Left lung (tissue), 10 donors: ENCODE results near the gene CDHR1. TPM values are rescaled to one million over a fixed set of nuclear protein-coding genes. Genes with fewer than 3 reads are reported as not detected.

Experiments
- ATAC-seq: fragments of 200-7000 bp; cut with Tn5 transposase; one replicate; pipeline ENCODE4 v1.9.1; 2020; ENCODE audit warnings: moderate library complexity
- DNase-seq, 4 donors: peaks; one replicate each; pipeline ENCODE4 v3.0.0-alpha.2; 2013 to 2020
- H3K27ac ChIP-seq, 2 donors: fragments of 200-600 bp; sonication (generic) in 1 of 2; one replicate each; pipeline versions ENCODE4 v1.5.0 to v1.8.0; 2020 to 2021
- H3K27me3 ChIP-seq, 2 donors: fragments of 200-600 bp; sonication (generic) in 1 of 2; one replicate each; pipeline versions ENCODE4 v1.5.0 to v1.8.0; 2020 to 2021
- H3K36me3 ChIP-seq, 2 donors: fragments of 200-600 bp; sonication (generic) in 1 of 2; one replicate each; pipeline versions ENCODE4 v1.5.0 to v1.8.0; 2020 to 2021
- H3K4me1 ChIP-seq, 2 donors: fragments of 200-600 bp; one replicate each; pipeline ENCODE4 v1.8.0; 2021
- H3K4me3 ChIP-seq, 2 donors: fragments of 200-600 bp; sonication (generic) in 1 of 2; one replicate each; pipeline versions ENCODE4 v1.5.0 to v1.8.0; 2020 to 2021; ENCODE audit warnings: mild to moderate bottlenecking in 1 of 2
- H3K9me3 ChIP-seq, 2 donors: fragments of 200-600 bp; sonication (generic) in 1 of 2; one replicate each; pipeline versions ENCODE4 v1.5.0 to v1.8.0; 2020 to 2021
- CTCF ChIP-seq, 2 donors: fragments of 200-600 bp; sonication (generic) in 1 of 2; IDR thresholded peaks; one replicate each; pipeline versions ENCODE4 v1.5.0 to v1.8.0; 2021; ENCODE audit warnings: antibody characterized with exemption in 2 of 2
- intact Hi-C, 2 donors: fragments of 100-400 bp; cut with DNase I; formaldehyde crosslinking; loops; one replicate each; pipeline versions ENCODE4 v1.11.2 to v1.14.2; 2022
- polyA plus RNA-seq, 6 donors: library from polyadenylated mRNA; unstranded; fragments of 120-200 nt; gene quantifications; one replicate each; pipeline ENCODE4 v1.2.1, GENCODE V29; 2013; ENCODE audit not compliant: insufficient read length in 6 of 6
- total RNA-seq, 2 donors: library from RNA; stranded (reverse); fragmentation: NEBNext Ultra II Directional; extraction: Animal tissue kit (Norgen Biotek cat#: 25700); gene quantifications; one replicate each; pipeline ENCODE4 v1.2.1, GENCODE V29; 2021
- donor health status: DM: no; HTN: yes; CAD: no.
- donor health status: DM: no; HTN: no; CAD: no.

Gene CDHR1
- total and polyA plus RNA-seq, 8 donors: 0.10 to 0.94 (median 0.31) TPM

- H3K9me3 ChIP-seq: no peaks in the 10 kb centered on the region
- peaks cover 0 to 3% of the 10 kb centered on the region in 2 donors for H3K27me3 ChIP-seq
- no peak overlapping the region for H3K27ac ChIP-seq
- H3K36me3 ChIP-seq: no peaks in the 10 kb centered on the region
- DNase-seq: no peak
- no peak for ATAC-seq
- H3K4me3 ChIP-seq: no peak overlapping the region
- TF ChIP-seq CTCF (IDR thresholded peaks at IDR 0.05): no peak
- H3K4me1 ChIP-seq: no peaks in the 10 kb centered on the region
- intact Hi-C loops: loop anchor here in 1 of 2 donors (10.0 kb wide), 1 partner anchor 106 kb away; no protein-coding TSS in a partner anchor
Observed at GRCh38 chr10:84269162-84269561, 74.8 kb downstream of the CDHR1 start.

Other genes starting within 250 kb of the CDHR1 start
- gene GHITM, start 55.0 kb upstream of the CDHR1 start, total RNA-seq: 100 to 1,000 TPM; 130 to 151 TPM
- 100 to 1,000 TPM; 104 to 126 (median 117) TPM for gene GHITM, start 55.0 kb upstream of the CDHR1 start, polyA plus RNA-seq
- not detected for gene GPR15LG, start 20.7 kb upstream of the CDHR1 start, total RNA-seq
- not detected for gene GPR15LG, start 20.7 kb upstream of the CDHR1 start, polyA plus RNA-seq
- gene LRIT2, start 31.0 kb downstream of the CDHR1 start, total RNA-seq: not detected
- gene LRIT2, start 31.0 kb downstream of the CDHR1 start, polyA plus RNA-seq: not detected
- gene LRIT1, start 47.0 kb downstream of the CDHR1 start, total RNA-seq: not detected
- not detected for gene LRIT1, start 47.0 kb downstream of the CDHR1 start, polyA plus RNA-seq
- gene RGR, start 50.5 kb downstream of the CDHR1 start, total RNA-seq: not detected
- under 1 TPM in 2 of 6 donors, not detected in 4; 0.26 to 0.27 TPM for gene RGR, start 50.5 kb downstream of the CDHR1 start, polyA plus RNA-seq
- 10 to 100 TPM; 56.5 to 65.5 TPM for gene CCSER2, start 134.1 kb downstream of the CDHR1 start, total RNA-seq
- gene CCSER2, start 134.1 kb downstream of the CDHR1 start, polyA plus RNA-seq: 10 to 100 TPM; 32.7 to 38.6 (median 36.5) TPM